OCI-LY1 (cell line): ENCODE measurements around the gene ELN.
"Not testable (repeated sequence)": the region's sequence is repeated elsewhere in the genome, so short reads cannot be mapped to it uniquely, and the experiment has no call there.

ENCODE experiments used
- CTCF ChIP-seq: fragments of 200-600 bp; sonication (generic), shearing (Covaris generic); IDR thresholded peaks from 2 replicates; pipeline ENCODE4 v1.5.1; 2017; ENCODE audit warnings: mild to moderate bottlenecking, antibody characterized with exemption, low read length, moderate library complexity, mixed read lengths
- EZH2 ChIP-seq: fragments of 200-600 bp; sonication (generic), shearing (Covaris generic); IDR thresholded peaks from 2 replicates; pipeline ENCODE4 v1.8.0; 2017; ENCODE audit warnings: borderline replicate concordance, mixed run types, mild to moderate bottlenecking, antibody characterized with exemption, low read length, moderate library complexity, mixed read lengths

- not testable (repeated sequence) for TF ChIP-seq CTCF, EZH2
Measured at GRCh38 chr7:73979656-73980055, 48.3 kb upstream of the ELN start.
